ENCODE data around the gene SELENON. TPM values are rescaled to one million over a fixed set of nuclear protein-coding genes. Genes with fewer than 3 reads are reported as not detected.

The SELENON gene
- total RNA-seq, 2 experiments from 2014 or later: 13.7 to 14.4 TPM

DNA sequence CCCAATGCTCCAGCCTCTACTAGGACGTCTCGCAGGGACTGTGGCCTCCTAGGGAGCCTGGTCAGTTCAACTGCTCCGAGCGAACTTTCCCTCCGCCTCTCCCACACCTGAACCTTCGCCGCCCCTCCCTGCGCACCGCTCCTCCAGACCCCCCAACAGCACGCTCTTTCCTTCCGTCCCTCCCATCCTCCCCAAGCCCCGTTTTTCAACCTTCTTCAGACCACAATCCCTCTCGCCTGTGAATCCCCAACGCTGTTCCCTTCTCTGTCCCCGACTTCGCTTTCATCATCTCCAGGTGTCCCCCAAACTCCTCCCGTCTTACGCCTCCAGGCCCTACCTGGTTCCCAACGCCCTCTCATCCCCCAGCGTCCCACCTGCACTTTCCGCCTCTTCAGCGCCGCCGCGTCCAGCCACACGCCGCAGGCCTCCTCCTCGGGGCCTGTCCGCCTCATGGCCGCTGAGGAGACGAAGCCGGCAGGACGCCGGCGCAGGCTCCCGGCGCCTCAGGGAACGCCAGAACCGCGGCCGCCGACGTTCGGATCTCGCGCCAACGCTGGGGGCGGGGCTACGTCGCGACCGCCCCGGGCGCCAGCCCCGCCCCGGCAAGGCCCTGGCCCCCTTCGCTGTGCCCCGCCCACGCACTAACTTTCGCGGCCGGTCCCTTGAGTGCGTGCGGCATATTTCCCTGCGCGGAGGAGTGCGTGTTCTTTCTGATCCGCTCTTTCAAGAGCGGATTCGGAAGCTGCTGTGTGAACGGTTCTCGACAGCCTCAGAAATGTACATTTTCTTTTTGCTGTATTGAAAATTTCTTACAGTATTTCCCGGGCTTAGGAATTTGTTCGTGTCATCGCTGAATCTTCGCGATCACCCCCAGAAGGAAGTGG is 59.2 kb downstream of the SELENON start, which contains the start of gene AUNIP:
AUNIP (minus strand) TSS at position 552 of the 884 bp plus-strand sequence; CDS start at position 452, 100 bp downstream.
- Mint-ChIP-seq H3K27ac (peak within 1 kb of the TSS; percentile 87), H3K4me1 (peaks cover 29% of the 10 kb centered on the region), H3K9me3 (no peaks in the 10 kb centered on the region), H3K36me3 (ENCODE audit: low read depth) (no peaks in the 10 kb centered on the region), H3K27me3 (no peaks in the 10 kb centered on the region), H3K4me3 (peak within 1 kb of the TSS; percentile 93)
- peak; percentile 91 for DNase-seq
- POLR2A ChIA-PET: no interaction called here
- CTCF ChIA-PET: no interaction called here

DNA sequence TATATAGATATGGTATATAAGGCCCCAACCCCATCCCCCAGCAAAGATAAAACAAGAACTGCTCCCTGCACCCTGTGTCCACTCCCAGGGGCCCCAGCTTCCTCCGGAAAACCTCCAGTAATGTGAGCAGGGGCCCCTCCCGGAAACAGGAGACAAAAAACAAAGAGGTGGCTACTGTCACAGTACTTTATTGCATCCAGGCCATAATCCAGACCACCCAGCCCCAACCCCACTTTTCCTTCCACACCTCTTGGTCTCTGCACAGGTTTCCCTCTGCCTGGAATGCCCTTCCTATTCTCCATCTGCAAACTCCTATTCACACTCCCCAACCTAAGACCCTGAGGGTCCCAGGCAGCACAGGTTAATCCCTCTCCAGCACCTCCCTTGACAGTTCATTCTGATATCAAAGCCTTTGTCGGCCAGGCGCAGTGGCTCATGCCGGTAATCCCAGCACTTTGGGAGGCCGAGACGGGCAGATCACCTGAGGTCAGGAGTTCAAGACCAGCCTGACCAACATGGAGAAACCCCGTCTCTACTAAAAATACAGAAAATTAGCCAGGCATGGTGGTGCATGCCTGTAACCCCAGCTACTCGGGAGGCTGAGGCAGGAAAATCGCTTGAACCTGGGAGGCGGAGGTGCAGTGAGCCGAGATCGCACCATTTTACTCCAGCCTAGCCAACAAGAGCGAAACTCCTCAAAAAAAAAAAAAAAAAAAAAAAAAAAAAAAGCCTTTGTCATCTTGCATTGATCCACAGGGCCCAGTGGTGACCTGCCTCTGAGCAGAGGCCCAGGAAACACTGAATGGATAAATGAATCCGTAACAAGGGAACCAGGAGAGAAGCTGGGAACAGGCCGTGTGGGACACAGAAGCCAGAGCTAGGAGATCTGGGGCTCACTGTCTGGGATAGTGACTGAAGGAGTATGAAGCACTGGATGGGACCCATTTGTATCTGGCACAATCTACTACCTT is 61.6 kb downstream of the SELENON start:
- CTCF ChIA-PET: interaction anchor here (1.3 to 1.8 kb wide), 3 partner anchors 9 to 21 kb away, joined by 3 to 5 read pairs (median 4); partner anchors contain the start of gene PAQR7
- no peak overlapping the region for H3K27ac Mint-ChIP-seq
- POLR2A ChIA-PET: interaction anchor here (0.6 kb wide), 1 partner anchor 412 kb away, joined by 5 read pairs; no protein-coding TSS in a partner anchor
- H3K27me3 Mint-ChIP-seq: no peaks in the 10 kb centered on the region
- DNase-seq: no peak
- H3K36me3 Mint-ChIP-seq (ENCODE audit: low read depth): no peaks in the 10 kb centered on the region
- peaks cover 26% of the 10 kb centered on the region for H3K4me1 Mint-ChIP-seq
- no peak overlapping the region for H3K4me3 Mint-ChIP-seq
- no peaks in the 10 kb centered on the region for H3K9me3 Mint-ChIP-seq

DNA sequence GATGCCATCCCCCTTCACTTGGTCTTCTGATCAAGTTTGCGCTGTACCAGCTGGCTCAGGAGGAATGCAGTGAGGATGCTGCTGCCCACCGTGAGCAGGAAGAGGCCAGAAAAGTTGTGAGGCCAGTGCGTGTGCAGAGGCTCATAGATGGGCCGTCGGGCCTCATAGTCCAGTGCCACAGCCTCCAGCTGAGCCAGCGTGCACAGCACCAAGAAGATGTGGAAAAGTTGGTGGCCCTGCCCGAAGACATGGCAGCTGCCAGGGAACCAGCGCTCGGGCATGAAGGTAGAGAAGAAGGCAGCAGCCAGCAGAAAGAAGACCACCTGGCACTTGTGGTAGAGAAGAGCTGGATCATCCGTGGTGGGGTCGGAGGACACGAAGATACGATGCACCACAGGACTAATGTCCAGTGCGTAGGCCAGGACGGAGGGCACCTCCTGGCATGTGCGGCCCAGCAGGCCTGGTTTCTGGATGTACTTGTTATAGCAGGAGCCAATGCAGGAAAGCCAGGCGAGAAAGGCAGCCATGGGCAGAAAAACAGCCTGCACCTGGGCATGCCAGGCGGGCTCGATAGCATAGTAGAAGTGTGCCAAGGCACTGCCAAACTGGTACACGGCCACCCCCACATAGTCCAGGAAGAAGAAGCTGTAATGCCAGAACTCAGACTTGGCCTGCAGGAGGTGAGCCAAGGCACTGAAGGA is 62.9 kb downstream of the SELENON start:
- no peak for DNase-seq
- H3K36me3 Mint-ChIP-seq (ENCODE audit: low read depth): no peaks in the 10 kb centered on the region
- POLR2A ChIA-PET: no interaction called here
- H3K27me3 Mint-ChIP-seq: no peaks in the 10 kb centered on the region
- no peak overlapping the region for H3K27ac Mint-ChIP-seq
- peaks cover 25% of the 10 kb centered on the region for H3K4me1 Mint-ChIP-seq
- no peaks in the 10 kb centered on the region for H3K9me3 Mint-ChIP-seq
- CTCF ChIA-PET: interaction anchor here (1.3 to 1.8 kb wide), 3 partner anchors 13 to 135 kb away, joined by 3 to 4 read pairs (median 3); partner anchors contain the start of genes PAFAH2 and PAQR7
- H3K4me3 Mint-ChIP-seq: no peak overlapping the region

DNA sequence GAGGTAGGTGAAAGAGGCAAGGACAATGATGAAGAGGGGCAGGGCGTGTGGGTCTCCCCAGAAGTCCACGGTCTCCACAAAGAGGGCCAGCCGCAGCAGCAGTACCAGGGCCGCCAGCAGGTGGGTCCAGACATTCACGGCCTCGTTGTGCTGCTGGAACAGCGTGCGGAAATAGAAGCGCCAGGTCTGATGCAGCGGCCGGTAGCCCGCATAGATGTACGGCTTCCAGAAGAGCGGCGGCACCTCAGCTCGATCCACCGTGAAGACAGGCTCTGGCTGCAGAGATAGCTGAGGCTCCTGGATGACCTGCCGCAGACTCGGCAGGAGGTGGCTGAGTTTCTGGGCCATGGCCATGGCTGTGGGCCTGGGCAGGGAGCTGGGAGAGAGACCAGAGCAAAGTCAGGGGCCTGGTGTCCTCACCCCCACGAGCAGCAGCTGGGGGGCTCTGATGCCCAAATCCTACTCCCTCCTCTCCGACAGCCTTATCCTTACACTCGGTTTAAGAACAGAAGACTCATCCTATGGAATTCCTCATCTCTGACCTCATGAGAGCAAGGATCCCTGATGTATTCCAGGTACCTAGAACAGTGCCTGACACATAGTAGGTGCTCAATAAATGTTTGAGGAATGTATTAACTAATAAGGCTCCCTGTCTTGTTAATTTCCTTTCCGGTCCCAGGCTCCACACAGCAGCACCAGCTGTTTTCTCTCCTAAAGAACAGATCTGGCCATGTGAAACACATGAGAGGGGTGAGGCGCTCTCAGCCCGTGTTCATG is 63.7 kb downstream of the SELENON start:
- ChIA-PET POLR2A (no interaction called here), CTCF (interaction anchor here (1.6 to 1.8 kb wide), 2 partner anchors 12 to 134 kb away, joined by 3 to 4 read pairs; partner anchors contain the start of genes PAFAH2 and PAQR7)
- H3K4me1 Mint-ChIP-seq: peaks cover 19% of the 10 kb centered on the region
- H3K27ac Mint-ChIP-seq: no peak overlapping the region
- no peaks in the 10 kb centered on the region for H3K36me3 Mint-ChIP-seq (ENCODE audit: low read depth)
- no peaks in the 10 kb centered on the region for H3K9me3 Mint-ChIP-seq
- H3K27me3 Mint-ChIP-seq: no peaks in the 10 kb centered on the region
- no peak for DNase-seq
- no peak overlapping the region for H3K4me3 Mint-ChIP-seq

DNA sequence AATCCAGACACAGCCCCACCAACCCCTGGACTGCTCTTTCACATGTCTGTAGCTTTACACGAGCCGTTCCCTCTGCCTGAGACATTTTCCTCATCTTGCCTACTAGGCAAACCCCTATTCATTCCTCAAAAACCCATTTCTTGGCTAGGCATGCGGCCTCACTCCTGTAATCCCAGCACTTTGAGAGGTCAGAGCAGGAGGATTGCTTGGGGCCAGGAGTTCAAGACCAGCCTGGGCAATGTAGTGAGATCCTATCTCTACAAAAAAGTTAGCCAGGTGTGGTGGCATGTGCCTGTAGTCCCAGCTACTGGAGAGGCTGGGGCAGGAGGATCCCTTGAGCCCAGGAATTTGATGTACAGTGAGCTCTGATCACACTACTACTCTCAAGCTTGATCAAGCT is 64.4 kb downstream of the SELENON start:
- H3K4me3 Mint-ChIP-seq: no peak overlapping the region

DNA sequence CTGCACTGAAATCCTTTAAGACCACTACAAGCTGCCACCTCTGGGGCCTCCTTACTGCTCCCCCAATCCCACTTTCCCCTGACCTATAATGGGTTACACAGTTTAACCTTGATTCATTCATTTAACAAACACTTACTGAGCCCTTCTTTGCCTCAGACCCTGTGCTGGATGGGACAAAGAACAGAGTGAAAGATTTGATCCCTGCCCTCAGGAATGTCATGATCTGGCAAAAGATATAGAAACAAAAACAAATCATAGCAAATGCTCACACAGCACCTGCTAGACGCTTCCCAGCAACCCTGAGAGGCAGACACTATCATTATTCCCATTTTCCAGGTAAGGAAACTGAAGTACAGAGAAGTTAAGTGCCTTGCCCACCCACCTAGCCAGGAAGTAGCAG is 66.3 kb downstream of the SELENON start:
- H3K9me3 Mint-ChIP-seq: no peaks in the 10 kb centered on the region
- DNase-seq: no peak

More for the DNA sequence above, 64.4 kb downstream of the SELENON start:
- H3K4me1 Mint-ChIP-seq: peaks cover 14% of the 10 kb centered on the region
- H3K9me3 Mint-ChIP-seq: no peaks in the 10 kb centered on the region
- ChIA-PET POLR2A (no interaction called here), CTCF (no interaction called here)
- no peaks in the 10 kb centered on the region for H3K36me3 Mint-ChIP-seq (ENCODE audit: low read depth)
- DNase-seq: no peak
- no peaks in the 10 kb centered on the region for H3K27me3 Mint-ChIP-seq
- no peak overlapping the region for H3K27ac Mint-ChIP-seq

DNA sequence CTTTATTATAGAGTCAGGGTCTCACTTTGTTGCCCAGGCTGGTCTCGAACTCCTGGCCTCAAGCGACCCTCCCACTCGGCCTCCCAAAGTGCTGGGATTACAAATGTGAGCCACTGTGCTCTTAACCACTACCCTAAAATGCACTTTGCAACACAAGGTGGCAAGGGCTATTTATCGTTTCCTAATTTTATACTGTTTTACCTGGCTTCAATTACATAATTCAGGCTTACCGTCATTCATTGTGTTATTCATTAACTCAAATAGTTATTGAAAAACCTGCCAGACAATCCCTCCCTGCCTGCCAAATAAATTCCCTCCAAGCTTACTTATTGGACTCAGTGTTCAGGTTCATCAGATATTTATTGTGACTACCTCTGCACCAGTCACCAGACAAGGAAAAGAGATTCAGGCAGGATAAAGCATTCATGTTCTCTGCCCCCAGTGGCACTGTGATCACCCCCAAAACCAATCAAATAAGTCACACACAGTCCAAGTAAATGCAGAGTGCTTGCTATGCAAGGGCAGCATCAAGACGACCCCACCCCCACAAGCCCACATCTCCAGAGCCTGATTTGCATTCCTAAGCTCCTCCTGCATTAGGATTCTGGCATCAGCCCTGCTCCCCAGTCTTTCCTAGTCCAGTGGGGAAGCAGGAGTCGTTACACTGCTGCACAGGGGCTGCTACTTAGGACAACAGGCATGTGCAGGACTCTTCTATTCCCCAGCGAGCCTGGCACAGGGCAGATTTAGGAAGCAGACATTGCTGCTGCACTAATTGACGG is 67.4 kb downstream of the SELENON start:
- Mint-ChIP-seq H3K4me1 (no peaks in the 10 kb centered on the region), H3K27me3 (no peaks in the 10 kb centered on the region), H3K36me3 (ENCODE audit: low read depth) (no peaks in the 10 kb centered on the region), H3K4me3 (no peak overlapping the region), H3K27ac (no peak overlapping the region), H3K9me3 (no peaks in the 10 kb centered on the region)
- CTCF ChIA-PET: interaction anchor here (4.4 kb wide), 1 partner anchor 28 kb away, joined by 22 read pairs; no protein-coding TSS in a partner anchor
- POLR2A ChIA-PET: no interaction called here
- DNase-seq: no peak

More for the DNA sequence above, 66.3 kb downstream of the SELENON start:
- Mint-ChIP-seq H3K36me3 (ENCODE audit: low read depth) (no peaks in the 10 kb centered on the region), H3K4me1 (peaks cover 3% of the 10 kb centered on the region), H3K4me3 (no peak overlapping the region), H3K27ac (no peak overlapping the region), H3K27me3 (no peaks in the 10 kb centered on the region)
- ChIA-PET POLR2A (no interaction called here), CTCF (no interaction called here)

Other genes with a start within 250 kb of the SELENON start
- 10 to 100 TPM; 28.9 to 31.1 TPM for gene MAN1C1, start 183.4 kb upstream of the SELENON start, total RNA-seq
- 10 to 100 TPM; 38.9 to 42.1 TPM for gene MTFR1L, start 19.8 kb downstream of the SELENON start, total RNA-seq
- gene AUNIP, start 59.3 kb downstream of the SELENON start, total RNA-seq: 1 to 10 TPM; 6.7 to 8.1 TPM
- under 1 TPM; 0.52 to 0.87 TPM for gene PAQR7, start 75.5 kb downstream of the SELENON start, total RNA-seq
- 1,000 to 10,000 TPM in 1 of 2 experiments, 100 to 1,000 TPM in 1; 800 to 1,022 TPM for gene STMN1, start 106.2 kb downstream of the SELENON start, total RNA-seq
- 10 to 100 TPM; 10.1 to 11.9 TPM for gene PAFAH2, start 197.9 kb downstream of the SELENON start, total RNA-seq
- gene EXTL1, start 221.6 kb downstream of the SELENON start, total RNA-seq: not detected
- gene SLC30A2, start 245.9 kb downstream of the SELENON start, total RNA-seq: not detected

Measured in activated CD4-positive, alpha-beta T cell treated with anti-CD3 and anti-CD28 coated beads, Interleukin-2, amount 10 ng/mL, durations not matched to agents 7 days and 5 days (primary cell).